Natural killer cell (primary cell): ENCODE measurements around the gene ESRRG. TPM values are rescaled to one million over a fixed set of nuclear protein-coding genes. Genes with fewer than 3 reads are reported as not detected.

ENCODE experiments used
- ATAC-seq, 3 donors: fragments of 150-1000 bp in 2 of 3; fragments of 200-7000 bp in 1 of 3; cut with Tn5 transposase; 1 replicate in 1 of 3; 2 replicates in 2 of 3; pipeline ENCODE4 v1.10.0; 2021; ENCODE audit warnings: mild to moderate bottlenecking in 2 of 3, moderate library complexity in 2 of 3
- DNase-seq, 2 donors: peaks; one replicate each; pipeline versions ENCODE4 v3.0.0 to v3.0.0-alpha.2; 2013 to 2021; ENCODE audit warnings: mixed read lengths in 1 of 2
- H3K27ac ChIP-seq: one replicate; pipeline ENCODE4 v1.5.1; 2013; ENCODE audit warnings: mild to moderate bottlenecking, low read length
- H3K27me3 ChIP-seq: one replicate; pipeline ENCODE4 v1.6.1; 2013; ENCODE audit warnings: low read length; ENCODE audit not compliant: control insufficient read depth, insufficient read depth
- H3K36me3 ChIP-seq: one replicate; pipeline ENCODE4 v1.6.1; 2013; ENCODE audit warnings: low read length; ENCODE audit not compliant: control insufficient read depth, insufficient read depth
- H3K4me1 ChIP-seq: one replicate; pipeline ENCODE4 v1.6.1; 2013; ENCODE audit warnings: low read length; ENCODE audit not compliant: control insufficient read depth, insufficient read depth
- H3K4me3 ChIP-seq: one replicate; pipeline ENCODE4 v1.5.1; 2013; ENCODE audit warnings: low read length
- H3K9me3 ChIP-seq: one replicate; pipeline ENCODE4 v1.6.1; 2013; ENCODE audit warnings: low read length; ENCODE audit not compliant: control insufficient read depth, insufficient read depth
- H3K27ac Mint-ChIP-seq, 2 donors: one replicate each; pipeline ENCODE4 v1.8.0; 2022; ENCODE audit warnings: mild to moderate bottlenecking in 2 of 2, mixed read lengths in 2 of 2, moderate library complexity in 1 of 2
- H3K27me3 Mint-ChIP-seq, 2 donors: one replicate each; pipeline ENCODE4 v1.8.0; 2022; ENCODE audit warnings: low read depth in 2 of 2, mixed read lengths in 2 of 2
- H3K36me3 Mint-ChIP-seq: one replicate; pipeline ENCODE4 v1.8.0; 2022; ENCODE audit warnings: mixed read lengths
- H3K4me1 Mint-ChIP-seq, 2 donors: one replicate each; pipeline ENCODE4 v1.8.0; 2022; ENCODE audit warnings: mixed read lengths in 2 of 2
- H3K4me3 Mint-ChIP-seq: one replicate; pipeline ENCODE4 v1.8.0; 2022; ENCODE audit warnings: mild to moderate bottlenecking, moderate library complexity, mixed read lengths
- H3K9me3 Mint-ChIP-seq, 2 donors: one replicate each; pipeline ENCODE4 v1.8.0; 2022; ENCODE audit warnings: mixed read lengths in 2 of 2
- CTCF ChIP-seq: fragments of 200-600 bp; IDR thresholded peaks from one replicate; pipeline ENCODE4 v1.8.0; 2022; ENCODE audit warnings: antibody characterized with exemption
- WGBS: methylation state at CpG from one replicate; pipeline ENCODE4 v1.1.7; 2013; ENCODE audit warnings: missing lambda C conversion rate; ENCODE audit not compliant: insufficient coverage; 5-methylcytosine and 5-hydroxymethylcytosine counted together
- intact Hi-C: fragments of 100-400 bp; cut with micrococcal nuclease; formaldehyde crosslinking; loops from one replicate; pipeline ENCODE4 v1.14.2; 2022
- total RNA-seq, 4 donors: library from RNA; stranded (reverse); fragments of 120-200 nt in 1 of 4; gene quantifications; one replicate each; pipeline versions ENCODE4 v1.2.3 to v1.2.4, GENCODE V29; 2013 to 2022

ESRRG gene
- total RNA-seq, 3 donors from 2014 or later (not counting 1 experiment from before 2014, with no cell fraction given), result not detected

- DNase-seq (no peak), ATAC-seq (no peak)
- intact Hi-C loops, result no loop called here
- H3K36me3 ChIP-seq, result no peaks in the 10 kb centered on the region
- no peak overlapping the region for H3K4me3 Mint-ChIP-seq
- H3K27ac Mint-ChIP-seq, result no peak overlapping the region
- no peak overlapping the region for H3K27ac ChIP-seq
- no peaks in the 10 kb centered on the region for H3K27me3 Mint-ChIP-seq
- no peak for TF ChIP-seq CTCF
- peaks cover 2 to 11% of the 10 kb centered on the region in 2 donors for H3K9me3 Mint-ChIP-seq
- H3K27me3 ChIP-seq, result no peaks in the 10 kb centered on the region
- no peaks in the 10 kb centered on the region for H3K4me1 ChIP-seq
- H3K4me1 Mint-ChIP-seq, result no peaks in the 10 kb centered on the region
- H3K9me3 ChIP-seq, result no peaks in the 10 kb centered on the region
- WGBS, result no CpG with 5 or more reads among the region's 3 CpGs
- H3K36me3 Mint-ChIP-seq, result no peaks in the 10 kb centered on the region
- H3K4me3 ChIP-seq, result no peak overlapping the region
Measured at GRCh38 chr1:216702170-216702569, 21.1 kb downstream of the ESRRG start.

DNA sequence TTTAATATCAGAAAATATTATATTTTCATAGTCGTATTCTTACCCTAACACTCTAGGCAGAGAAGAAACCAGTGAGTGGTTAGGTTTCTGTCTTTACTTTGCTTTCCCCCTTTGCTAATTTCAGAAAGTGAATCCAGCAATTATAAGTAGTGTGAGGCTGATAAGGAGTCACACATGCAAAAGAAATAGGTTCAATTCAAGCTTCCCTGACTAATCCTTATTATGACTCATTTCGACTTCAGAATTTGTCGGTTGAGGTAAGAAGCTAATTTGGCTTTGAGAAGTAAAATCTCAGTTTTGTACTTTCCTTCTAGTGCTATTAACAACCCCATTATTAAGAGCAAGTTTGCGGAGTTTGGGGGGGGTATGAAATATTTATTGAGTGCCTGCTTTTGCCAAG, 22.4 kb downstream of the ESRRG start:
- TF ChIP-seq CTCF, result no peak
- H3K9me3 Mint-ChIP-seq, result peaks cover 2 to 9% of the 10 kb centered on the region in 2 donors
- intact Hi-C loops, result no loop called here
- no peaks in the 10 kb centered on the region for H3K4me1 Mint-ChIP-seq
- H3K27me3 ChIP-seq, result no peaks in the 10 kb centered on the region
- H3K27ac ChIP-seq, result no peak overlapping the region
- no peak overlapping the region for H3K27ac Mint-ChIP-seq
- H3K27me3 Mint-ChIP-seq, result no peaks in the 10 kb centered on the region
- no peaks in the 10 kb centered on the region for H3K9me3 ChIP-seq
- DNase-seq (no peak), ATAC-seq (no peak)
- no peaks in the 10 kb centered on the region for H3K36me3 Mint-ChIP-seq
- H3K36me3 ChIP-seq, result no peaks in the 10 kb centered on the region
- WGBS, result no CpG with 5 or more reads among the region's 4 CpGs
- no peak overlapping the region for H3K4me3 ChIP-seq
- no peak overlapping the region for H3K4me3 Mint-ChIP-seq
- no peaks in the 10 kb centered on the region for H3K4me1 ChIP-seq

GRCh38 chr1:216691710-216692109, 31.5 kb downstream of the ESRRG start:
- no peak overlapping the region for H3K27ac Mint-ChIP-seq
- H3K4me1 Mint-ChIP-seq, result no peaks in the 10 kb centered on the region
- ATAC-seq (no peak), DNase-seq (no peak)
- Histone ChIP-seq H3K27me3 (no peaks in the 10 kb centered on the region), H3K4me1 (no peaks in the 10 kb centered on the region), H3K4me3 (no peak overlapping the region), H3K9me3 (no peaks in the 10 kb centered on the region), H3K27ac (no peak overlapping the region), H3K36me3 (no peaks in the 10 kb centered on the region)
- H3K4me3 Mint-ChIP-seq, result no peak overlapping the region
- H3K9me3 Mint-ChIP-seq, result peaks cover 5 to 7% of the 10 kb centered on the region in 2 donors
- WGBS, result 81% methylated on average over 3 of the region's 3 CpGs
- H3K36me3 Mint-ChIP-seq, result peaks cover 8% of the 10 kb centered on the region
- no peak for TF ChIP-seq CTCF
- intact Hi-C loops, result no loop called here
- no peaks in the 10 kb centered on the region for H3K27me3 Mint-ChIP-seq

DNA sequence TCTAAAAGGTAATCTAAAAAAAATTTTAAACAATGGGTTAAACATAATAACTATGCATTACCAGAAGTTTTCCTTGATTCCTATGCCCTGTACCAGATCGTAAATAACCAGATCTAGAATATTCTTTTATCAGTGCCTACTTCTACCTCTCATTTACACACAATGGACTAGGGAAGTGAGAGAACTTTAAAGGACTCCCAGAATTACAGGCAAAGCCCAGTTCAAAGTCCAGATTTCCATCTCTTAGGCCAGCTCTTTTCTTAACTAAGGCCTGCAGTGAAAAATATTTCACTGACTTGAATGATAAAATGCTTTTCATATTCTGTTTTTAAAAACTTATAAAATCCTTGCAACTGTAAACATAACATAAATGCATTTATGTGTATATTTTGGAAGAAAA, 32.6 kb downstream of the ESRRG start:
- DNase-seq, result no peak
- WGBS, result no CpG with 5 or more reads among the region's 1 CpG
- H3K4me3 ChIP-seq, result no peak overlapping the region
- no peaks in the 10 kb centered on the region for H3K27me3 Mint-ChIP-seq
- no peak overlapping the region for H3K4me3 Mint-ChIP-seq
- H3K9me3 ChIP-seq, result no peaks in the 10 kb centered on the region
- peaks cover 5 to 7% of the 10 kb centered on the region in 2 donors for H3K9me3 Mint-ChIP-seq
- H3K27me3 ChIP-seq, result no peaks in the 10 kb centered on the region
- H3K27ac Mint-ChIP-seq, result no peak overlapping the region
- H3K36me3 Mint-ChIP-seq, result peaks cover 8% of the 10 kb centered on the region
- H3K4me1 ChIP-seq, result no peaks in the 10 kb centered on the region
- no peak overlapping the region for H3K27ac ChIP-seq
- no peaks in the 10 kb centered on the region for H3K36me3 ChIP-seq
- intact Hi-C loops, result no loop called here
- H3K4me1 Mint-ChIP-seq, result no peaks in the 10 kb centered on the region
- no peak for ATAC-seq
- TF ChIP-seq CTCF, result no peak
